K562 (cell line): Measurements from ENCODE around the gene CD300E. TPM values are rescaled to one million over a fixed set of nuclear protein-coding genes. Genes with fewer than 3 reads are reported as not detected.

Experiments
- ATAC-seq: fragments of 200-7000 bp; cut with Tn5 transposase; 3 replicates; pipeline ENCODE4 v1.9.1; 2020; ENCODE audit warnings: moderate library complexity
- BruUV-seq: library from RNA; stranded (reverse); fragments of 400-500 nt; replicated peaks from 2 replicates; lab custom pipeline; 2021; lab: Mats Ljungman, UMichigan
- CTCF ChIA-PET: fragments of 300-600 bp; formaldehyde crosslinking; extraction: SDS; loops from one replicate; lab custom pipeline; 2021; ENCODE audit warnings: low intra/inter-chr PET ratio; lab: Yijun Ruan, JAX
- POLR2A ChIA-PET: fragments of 300-600, 350-650 bp; sonication (Branson Sonifier 250); formaldehyde crosslinking; extraction: SDS; loops from one replicate; lab custom pipeline; 2021; ENCODE audit warnings: antibody characterized with exemption, inconsistent platforms; lab: Yijun Ruan, JAX
- DNase-seq, 4 experiments: peaks; one replicate each; pipeline versions ENCODE4 v3.0.0 to v3.0.0-alpha.2; 2011 to 2018; ENCODE audit warnings: low spot score in 3 of 4, mixed read lengths in 3 of 4; ENCODE audit errors: extremely low read depth in 1 of 4
- FAIRE-seq: peaks from 2 replicates; lab custom pipeline; 2011; peaks lifted over from hg19 to GRCh38; lab: Jason Lieb, UNC
- H2AFZ ChIP-seq: 2 replicates; pipeline ENCODE4 v1.6.0; 2011; ENCODE audit warnings: low read depth, low read length, control low read depth, inconsistent platforms
- H3K27ac ChIP-seq: fragments of 200-600 bp; 3 replicates; pipeline ENCODE4 v1.8.0; 2011; ENCODE audit warnings: low read depth, mild to moderate bottlenecking, control low read depth, inconsistent platforms, low read length, moderate library complexity, mixed read lengths; ENCODE audit errors: extremely low read depth
- H3K27me3 ChIP-seq, 2 experiments: fragments of 300-600 bp in 1 of 2; 2 replicates in 1 of 2; 3 replicates in 1 of 2; pipeline versions ENCODE4 v1.6.0 to v1.8.0; 2011; ENCODE audit warnings: inconsistent platforms in 2 of 2, low read length in 2 of 2, mild to moderate bottlenecking in 1 of 2, mixed read lengths in 1 of 2, moderate library complexity in 1 of 2; ENCODE audit not compliant: control insufficient read depth in 2 of 2, insufficient read depth in 2 of 2
- H3K36me3 ChIP-seq: fragments of 300-600 bp; 3 replicates; pipeline ENCODE4 v1.8.0; 2011; ENCODE audit warnings: mild to moderate bottlenecking, low read length, inconsistent platforms; ENCODE audit not compliant: control insufficient read depth, insufficient read depth
- H3K4me1 ChIP-seq, 2 experiments: fragments of 200-600 bp in 1 of 2; replicated peaks in 1 of 2; 2 replicates in 1 of 2; 3 replicates in 1 of 2; pipeline versions ENCODE4 v1.5.1 to v1.8.0; 2011; ENCODE audit warnings: inconsistent platforms in 2 of 2, low read length in 2 of 2, mild to moderate bottlenecking in 1 of 2, mixed read lengths in 1 of 2, moderate library complexity in 1 of 2; ENCODE audit not compliant: control insufficient read depth in 2 of 2, insufficient read depth in 2 of 2
- H3K4me2 ChIP-seq: 2 replicates; pipeline ENCODE4 v1.6.1; 2011; ENCODE audit warnings: low read length, control low read depth, inconsistent platforms, mixed read lengths; ENCODE audit not compliant: insufficient read depth
- H3K4me3 ChIP-seq: fragments of 200-600 bp; sonication (generic), shearing (Covaris generic); 2 replicates; pipeline ENCODE4 v1.5.1; 2016; ENCODE audit warnings: control low read depth, inconsistent platforms
- H3K79me2 ChIP-seq: fragments of 200-600 bp; 3 replicates; pipeline ENCODE4 v1.8.0; 2011; ENCODE audit warnings: low read length, inconsistent platforms; ENCODE audit not compliant: control insufficient read depth, insufficient read depth
- H3K9ac ChIP-seq, 2 experiments: 2 replicates each; pipeline versions ENCODE4 v1.6.0 to v1.6.1; 2011; ENCODE audit warnings: low read depth in 2 of 2, low read length in 2 of 2, control low read depth in 1 of 2, inconsistent platforms in 1 of 2, mild to moderate bottlenecking in 1 of 2, mixed read lengths in 1 of 2; ENCODE audit not compliant: insufficient read depth in 1 of 2
- H3K9me1 ChIP-seq: one replicate; pipeline ENCODE4 v1.6.0; 2011; ENCODE audit warnings: inconsistent platforms, mild to moderate bottlenecking, low read length, moderate library complexity; ENCODE audit not compliant: control insufficient read depth, insufficient read depth
- H3K9me3 ChIP-seq: replicated peaks from 2 replicates; pipeline ENCODE4 v1.5.1; 2011; ENCODE audit warnings: low read depth, low read length, inconsistent platforms; ENCODE audit not compliant: control insufficient read depth, insufficient read depth
- H4K20me1 ChIP-seq: replicated peaks from 2 replicates; pipeline ENCODE4 v1.6.1; 2011; ENCODE audit warnings: low read length, inconsistent platforms, mixed read lengths; ENCODE audit not compliant: control insufficient read depth, insufficient read depth
- ARNT ChIP-seq, 2 experiments: fragments of 450-650 bp; IDR thresholded peaks; 2 replicates each; pipeline ENCODE4 v1.6.1; 2016; ENCODE audit warnings: mild to moderate bottlenecking in 1 of 2
- E2F6 ChIP-seq, 2 experiments: IDR thresholded peaks; 2 replicates each; pipeline ENCODE4 v1.6.1; 2011; ENCODE audit warnings: borderline replicate concordance in 1 of 2, control low read depth in 1 of 2, low read depth in 1 of 2, low read length in 1 of 2, mild to moderate bottlenecking in 1 of 2, mixed read lengths in 1 of 2, moderate library complexity in 1 of 2; ENCODE audit not compliant: insufficient read depth in 1 of 2, insufficient read length in 1 of 2, poor library complexity in 1 of 2, severe bottlenecking in 1 of 2; ENCODE audit errors: extremely low read depth in 1 of 2
- MBD1 ChIP-seq: fragments of 250-450 bp; sonication (Bioruptor Pico); IDR thresholded peaks from 2 replicates; pipeline ENCODE4 v1.8.0; 2022; ENCODE audit warnings: inconsistent platforms
- MITF ChIP-seq: IDR thresholded peaks from 2 replicates; pipeline ENCODE4 v1.6.1; 2014; ENCODE audit warnings: antibody characterized with exemption
- NFE2L1 ChIP-seq: fragments of 450-650 bp; IDR thresholded peaks from 2 replicates; pipeline ENCODE4 v1.6.1; 2016; ENCODE audit warnings: missing genetic modification characterization, low read depth, mild to moderate bottlenecking, missing compliant biosample characterization, moderate library complexity, borderline replicate concordance
- NKRF ChIP-seq: fragments of 450-650 bp; IDR thresholded peaks from 2 replicates; pipeline ENCODE4 v1.6.1; 2016; ENCODE audit warnings: borderline replicate concordance
- RBM15 ChIP-seq: fragments of 200-400 bp; formaldehyde crosslinking; IDR thresholded peaks from 2 replicates; pipeline ENCODE4 v1.6.1; 2018; ENCODE audit warnings: mild to moderate bottlenecking, low read length, moderate library complexity; ENCODE audit not compliant: insufficient read depth
- SMARCE1 ChIP-seq: fragments of 450-650 bp; IDR thresholded peaks from 2 replicates; pipeline ENCODE4 v1.7.1; 2016; ENCODE audit warnings: mild to moderate bottlenecking
- WGBS: fragments of 100-300 bp; shearing (Covaris generic); methylation state at CpG from one replicate; pipeline ENCODE4 v1.1.6; 2016; ENCODE audit warnings: low coverage, mixed read lengths; ENCODE audit not compliant: insufficient coverage; ENCODE audit errors: missing lambda C conversion rate; 5-methylcytosine and 5-hydroxymethylcytosine counted together
- in situ Hi-C: fragments of 300-500 bp; cut with MboI; formaldehyde crosslinking; loops from 4 replicates; pipeline ENCODE4 v1.15.0; 2018; ENCODE audit warnings: inconsistent platforms, mixed read lengths
- intact Hi-C: fragments of 100-400 bp; cut with micrococcal nuclease; formaldehyde crosslinking; loops from 2 replicates; pipeline ENCODE4 v1.14.2; 2022
- polyA plus RNA-seq, 8 experiments: library from polyadenylated mRNA; depleted of rRNA in 4 of 8; stranded (reverse) in 5 of 8; unstranded in 3 of 8; fragments of >200 nt; fragmentation: Nextera tagmentation in 2 of 8; fragmentation: Illumina TruSeq in 1 of 8; extraction: Ambion mirVana in 2 of 8; extraction: Trizol in 1 of 8; gene quantifications; 2 replicates each; pipeline versions ENCODE4 v1.2.1 to v1.2.3, GENCODE V29; 2011 to 2014; ENCODE audit warnings: inconsistent platforms in 1 of 8, missing spikeins in 1 of 8
- total RNA-seq, 7 experiments: library from RNA; depleted of rRNA in 6 of 7; stranded (reverse); fragments of >200 nt in 6 of 7; fragmentation: Illumina TruSeq in 2 of 7; extraction: Trizol in 2 of 7; gene quantifications; 2 replicates each; pipeline versions ENCODE4 v1.2.1 to v1.2.3, GENCODE V29; 2011 to 2021; ENCODE audit warnings: low replicate concordance in 1 of 7

CD300E gene
- total and polyA plus RNA-seq, 9 of the 15 experiments (the other 6 are each of a cell fraction or from before 2014, with no cell fraction given), result not detected

GRCh38 chr17:74584292-74585060 lies 39.1 kb downstream of the CD300E start:
- H3K4me1 ChIP-seq, result no peaks in the 10 kb centered on the region
- no peak overlapping the region for H3K4me3 ChIP-seq
- no peak for ATAC-seq
- peaks cover 2% of the 10 kb centered on the region for H3K9me1 ChIP-seq
- H3K4me2 ChIP-seq, result no peak overlapping the region
- TF ChIP-seq SMARCE1 (no peak), MBD1 (CRISPR knock-in tag) (no peak), MITF (no peak), RBM15 (no peak), ARNT (IDR thresholded peaks at IDR 0.05) (no peak), NKRF (no peak), E2F6 (IDR thresholded peaks at IDR 0.05; ENCODE audit: borderline replicate concordance in 1 of 2, extremely low read depth in 1 of 2, insufficient read depth in 1 of 2, insufficient read length in 1 of 2, low read depth in 1 of 2, low read length in 1 of 2, poor library complexity in 1 of 2, severe bottlenecking in 1 of 2) (no peak), NFE2L1 (tag) (no peak)
- in situ Hi-C loops, result no loop called here
- no peak for FAIRE-seq
- H4K20me1 ChIP-seq, result no peaks in the 10 kb centered on the region
- peaks cover 5 to 37% of the 10 kb centered on the region in 2 experiments; a peak in 3 of 5 replicates for H3K27me3 ChIP-seq
- DNase-seq, result no peak
- ChIA-PET CTCF (no interaction called here), POLR2A (no interaction called here)
- no TSS peak for BruUV-seq
- H2AFZ ChIP-seq, result no peak overlapping the region
- H3K9me3 ChIP-seq, result no peaks in the 10 kb centered on the region; the same call in 1 of the 2 replicates
- 2% methylated on average over 14 of the region's 14 CpGs for WGBS
- no peak overlapping the region for H3K9ac ChIP-seq
- no peak overlapping the region for H3K27ac ChIP-seq
- intact Hi-C loops, result no loop called here
- H3K36me3 ChIP-seq, result no peaks in the 10 kb centered on the region
- H3K79me2 ChIP-seq, result no peaks in the 10 kb centered on the region
